CD4-positive, alpha-beta T cell treated with Interleukin-10 for 1 hour (primary cell): ENCODE data around the gene MARCHF10.

ENCODE experiments used
- DNase-seq: peaks from one replicate; pipeline ENCODE4 v3.0.0-alpha.2; 2020

Gene MARCHF10

GRCh38 chr17:62821189-62822079, 13.3 kb upstream of the MARCHF10 start:
- no peak for DNase-seq

- no peak for DNase-seq
These were observed 11.6 kb upstream of the MARCHF10 start for GRCh38 chr17:62819511-62820221.

- DNase-seq, result no peak
These were observed 10.4 kb upstream of the MARCHF10 start for GRCh38 chr17:62818526-62818925.

GRCh38 chr17:62816282-62816839, 8.2 kb upstream of the MARCHF10 start:
- DNase-seq, result no peak

GRCh38 chr17:62809656-62810055, 1.5 kb upstream of the MARCHF10 start:
- DNase-seq, result no peak

- DNase-seq, result no peak
These were observed 459 bp upstream of the MARCHF10 start for GRCh38 chr17:62808576-62808970.

- DNase-seq, result no peak
These were observed 2.9 kb downstream of the MARCHF10 start for GRCh38 chr17:62805234-62805633.

GRCh38 chr17:62804822-62805221, 3.3 kb downstream of the MARCHF10 start:
- DNase-seq, result no peak

- DNase-seq, result no peak
These were observed 4.1 kb downstream of the MARCHF10 start for GRCh38 chr17:62804025-62804424.

- DNase-seq, result no peak
These were observed 5.4 kb downstream of the MARCHF10 start for GRCh38 chr17:62802561-62803205.

- no peak for DNase-seq
These were observed 6.5 kb downstream of the MARCHF10 start for GRCh38 chr17:62801553-62802114.

GRCh38 chr17:62800585-62800984, 7.5 kb downstream of the MARCHF10 start:
- no peak for DNase-seq

GRCh38 chr17:62797959-62798358, 10.2 kb downstream of the MARCHF10 start:
- DNase-seq, result no peak

- no peak for DNase-seq
These were observed 11.8 kb downstream of the MARCHF10 start for GRCh38 chr17:62796291-62796690.

- no peak for DNase-seq
These were observed 13.5 kb downstream of the MARCHF10 start for GRCh38 chr17:62794666-62794971.

- peak; percentile 7 for DNase-seq
These were observed 14.0 kb downstream of the MARCHF10 start for GRCh38 chr17:62793919-62794665.

GRCh38 chr17:62792447-62792800, 15.7 kb downstream of the MARCHF10 start:
- DNase-seq, result no peak

- DNase-seq, result no peak
These were observed 16.2 kb downstream of the MARCHF10 start for GRCh38 chr17:62791767-62792446.

GRCh38 chr17:62791235-62791734, 16.8 kb downstream of the MARCHF10 start:
- no peak for DNase-seq

- DNase-seq, result no peak
These were observed 17.5 kb downstream of the MARCHF10 start for GRCh38 chr17:62790564-62790986.

GRCh38 chr17:62787366-62787765, 20.7 kb downstream of the MARCHF10 start:
- no peak for DNase-seq

GRCh38 chr17:62786646-62787045, 21.5 kb downstream of the MARCHF10 start:
- no peak for DNase-seq
